ENCODE measurements around the gene CA9. TPM values are rescaled to one million over a fixed set of nuclear protein-coding genes. Genes with fewer than 3 reads are reported as not detected.
"Not testable (repeated sequence)": the region's sequence is repeated elsewhere in the genome, so short reads cannot be mapped to it uniquely, and the experiment has no call there.

CA9 gene
- total RNA-seq, 4 donors from 2014 or later = 0.14 TPM; not detected in 3

DNA sequence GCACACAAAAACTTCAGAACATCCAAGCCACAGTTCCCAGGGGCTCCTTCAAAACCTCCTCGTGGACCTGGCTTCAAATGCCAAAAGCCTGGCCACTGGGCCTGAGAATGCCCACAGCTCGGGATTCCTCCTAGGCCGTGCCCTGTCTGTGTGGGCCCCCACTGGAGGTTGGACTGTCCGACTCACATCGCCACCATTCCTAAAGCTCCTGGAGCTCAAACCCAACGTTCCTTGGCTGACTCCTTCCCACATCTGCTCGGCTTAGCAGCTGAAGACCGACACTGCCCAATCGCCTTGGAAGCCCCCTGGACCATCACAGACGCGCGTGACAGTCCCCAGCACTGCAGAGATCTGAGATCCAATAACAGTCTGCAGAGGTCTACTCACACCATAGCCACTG lies 30.7 kb upstream of the CA9 start:
- Histone ChIP-seq H3K4me3 (no peak overlapping the region), H3K9me3 (no peaks in the 10 kb centered on the region), H3K4me1 (no peaks in the 10 kb centered on the region), H3K27me3 (no peaks in the 10 kb centered on the region), H3K27ac (no peak overlapping the region), H3K36me3 (no peaks in the 10 kb centered on the region)
- TF ChIP-seq, protein P1, sequence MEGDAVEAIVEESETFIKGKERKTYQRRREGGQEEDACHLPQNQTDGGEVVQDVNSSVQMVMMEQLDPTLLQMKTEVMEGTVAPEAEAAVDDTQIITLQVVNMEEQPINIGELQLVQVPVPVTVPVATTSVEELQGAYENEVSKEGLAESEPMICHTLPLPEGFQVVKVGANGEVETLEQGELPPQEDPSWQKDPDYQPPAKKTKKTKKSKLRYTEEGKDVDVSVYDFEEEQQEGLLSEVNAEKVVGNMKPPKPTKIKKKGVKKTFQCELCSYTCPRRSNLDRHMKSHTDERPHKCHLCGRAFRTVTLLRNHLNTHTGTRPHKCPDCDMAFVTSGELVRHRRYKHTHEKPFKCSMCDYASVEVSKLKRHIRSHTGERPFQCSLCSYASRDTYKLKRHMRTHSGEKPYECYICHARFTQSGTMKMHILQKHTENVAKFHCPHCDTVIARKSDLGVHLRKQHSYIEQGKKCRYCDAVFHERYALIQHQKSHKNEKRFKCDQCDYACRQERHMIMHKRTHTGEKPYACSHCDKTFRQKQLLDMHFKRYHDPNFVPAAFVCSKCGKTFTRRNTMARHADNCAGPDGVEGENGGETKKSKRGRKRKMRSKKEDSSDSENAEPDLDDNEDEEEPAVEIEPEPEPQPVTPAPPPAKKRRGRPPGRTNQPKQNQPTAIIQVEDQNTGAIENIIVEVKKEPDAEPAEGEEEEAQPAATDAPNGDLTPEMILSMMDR (IDR thresholded peaks at IDR 0.05) = no peak
- no peak for TF ChIP-seq POLR2A (IDR thresholded peaks at IDR 0.05)
- intact Hi-C loops (cut with DNase I; ENCODE audit: low total_unique reads) = no loop called here
- DNase-seq = no peak

GRCh38 chr9:35645736-35646135 lies 28.0 kb upstream of the CA9 start:
- H3K27ac ChIP-seq = peak overlapping the region; percentile 85 to 86
- peak overlapping the region; percentile 40 to 55 for H3K4me3 ChIP-seq
- H3K36me3 ChIP-seq; H3K9me3 ChIP-seq; DNase-seq; intact Hi-C loops (cut with DNase I; ENCODE audit: low total_unique reads); H3K27me3 ChIP-seq; H3K4me1 ChIP-seq: not testable (repeated sequence)

DNA sequence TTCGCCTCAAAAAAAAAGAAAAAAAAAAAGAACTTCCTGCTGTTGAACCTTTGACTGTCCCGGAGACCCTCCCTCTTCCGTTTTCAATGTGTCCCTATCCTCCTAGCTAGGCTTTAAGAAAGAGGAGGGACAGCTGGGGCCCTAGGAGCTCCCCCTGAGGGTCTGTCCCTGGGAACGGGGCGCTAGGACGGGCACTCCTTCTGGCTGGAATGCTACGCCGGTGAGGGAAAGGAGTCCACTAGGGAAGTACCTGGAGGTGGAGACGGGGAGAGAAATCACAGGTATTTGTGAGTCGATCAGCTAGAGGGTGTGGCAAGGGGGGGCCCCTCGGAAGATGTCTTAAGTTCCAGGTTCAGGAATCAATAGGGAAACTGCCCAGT lies 27.6 kb upstream of the CA9 start:
- peak overlapping the region; percentile 85 to 86 for H3K27ac ChIP-seq
- intact Hi-C loops (cut with DNase I; ENCODE audit: low total_unique reads) = no loop called here
- no peaks in the 10 kb centered on the region for H3K27me3 ChIP-seq
- H3K36me3 ChIP-seq = no peaks in the 10 kb centered on the region
- peak; percentile 57 to 59 for DNase-seq
- TF ChIP-seq, protein P1 (IDR thresholded peaks at IDR 0.05) = peak in 1 of 4 experiments; percentile 18
- TF ChIP-seq POLR2A (IDR thresholded peaks at IDR 0.05) = no peak
- H3K4me3 ChIP-seq = peak overlapping the region; percentile 40 to 55
- H3K9me3 ChIP-seq = no peaks in the 10 kb centered on the region
- no peaks in the 10 kb centered on the region for H3K4me1 ChIP-seq

DNA sequence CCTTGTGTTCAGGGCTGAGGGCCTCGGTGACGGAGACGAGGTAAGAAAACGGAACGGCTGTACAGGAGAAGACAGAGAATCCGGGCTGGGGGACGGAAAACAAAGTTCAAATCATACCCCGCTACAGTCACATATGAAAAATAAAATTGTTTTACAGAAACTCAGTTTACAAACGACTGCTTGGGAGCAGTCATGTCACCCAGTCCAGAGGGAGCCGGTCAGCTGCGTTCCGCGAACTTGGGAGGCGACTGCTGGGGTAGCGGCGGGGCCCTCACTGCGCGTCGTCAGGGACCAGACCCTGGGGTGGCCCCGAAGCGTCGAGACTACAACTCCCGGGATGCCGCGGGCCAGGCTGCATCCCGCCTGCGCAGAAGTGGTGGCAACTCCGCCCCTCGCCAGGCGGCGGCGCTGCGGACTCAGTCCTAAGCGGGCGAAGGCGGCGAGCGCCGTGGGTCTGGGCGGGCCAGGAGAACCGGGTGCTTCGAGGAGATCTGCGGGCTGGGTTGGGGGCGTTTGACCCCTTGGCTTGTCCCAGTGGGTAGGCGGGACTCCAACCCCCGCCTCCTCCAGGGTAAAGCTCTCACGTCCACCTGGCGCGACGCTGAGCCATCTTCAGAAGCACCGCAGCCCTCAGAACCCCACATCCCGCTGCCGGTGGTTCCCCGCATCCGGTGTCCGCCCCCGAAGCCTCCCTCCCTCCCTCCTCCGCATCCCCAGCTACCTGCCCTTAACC lies 27.0 kb upstream of the CA9 start:
- Histone ChIP-seq H3K27ac (peak overlapping the region; percentile 85 to 86), H3K4me1 (no peaks in the 10 kb centered on the region), H3K36me3 (no peaks in the 10 kb centered on the region), H3K4me3 (peak overlapping the region; percentile 40 to 55), H3K9me3 (no peaks in the 10 kb centered on the region), H3K27me3 (no peaks in the 10 kb centered on the region)
- peak; percentile 93 to 96 for DNase-seq
- peak; percentile 90 to 95 for TF ChIP-seq POLR2A (IDR thresholded peaks at IDR 0.05)
- TF ChIP-seq, protein P1 (IDR thresholded peaks at IDR 0.05) = peak; percentile 93 to 99 (median 98)
- intact Hi-C loops (cut with DNase I; ENCODE audit: low total_unique reads) = no loop called here

DNA sequence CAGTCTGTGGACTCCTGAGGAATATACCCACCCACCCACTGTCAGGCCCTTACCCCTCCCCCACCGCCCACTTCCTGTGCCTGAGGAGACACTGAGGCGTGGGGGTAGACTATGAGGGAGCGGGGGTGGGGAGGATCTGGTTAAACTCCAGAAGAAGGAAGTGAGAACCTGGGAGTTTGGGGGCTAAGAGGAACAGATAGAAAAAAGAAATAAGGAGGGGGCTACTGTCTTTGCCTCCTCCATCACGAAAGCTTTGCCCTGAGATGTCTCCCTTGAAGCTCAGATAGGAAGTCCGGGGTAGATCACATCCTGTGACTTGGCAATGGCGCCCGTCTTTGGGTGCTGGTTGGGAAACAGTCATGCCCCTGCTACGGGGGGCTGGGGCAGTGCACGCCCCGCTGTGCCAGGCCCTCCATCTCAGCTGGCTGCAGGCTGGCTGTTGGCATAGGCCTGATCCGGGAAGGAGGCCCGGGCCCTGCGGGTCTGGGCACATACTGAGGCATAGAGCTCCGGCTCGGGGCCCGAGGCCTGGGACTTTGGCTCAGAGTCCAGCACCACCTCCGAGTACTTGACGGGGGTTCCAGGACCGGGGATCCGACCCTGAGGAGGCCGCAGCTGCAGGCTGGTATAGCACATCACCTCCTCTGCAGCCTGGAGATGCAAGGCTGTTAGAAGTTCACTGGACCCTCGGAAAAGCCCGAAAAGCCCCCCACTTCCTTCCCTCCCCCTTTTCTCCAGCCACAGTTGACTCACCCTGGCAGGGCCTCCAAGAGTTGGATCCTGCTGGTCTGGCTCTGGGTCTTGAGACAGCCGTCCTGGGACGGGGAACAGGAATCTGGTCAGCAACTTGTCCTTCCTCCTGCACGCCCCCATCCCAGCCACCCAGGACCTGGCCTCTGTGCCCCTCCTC lies 24.0 kb upstream of the CA9 start:
- intact Hi-C loops (cut with DNase I; ENCODE audit: low total_unique reads) = no loop called here
- Histone ChIP-seq H3K27me3 (no peaks in the 10 kb centered on the region), H3K27ac (no peak overlapping the region), H3K4me3 (no peak overlapping the region), H3K36me3 (no peaks in the 10 kb centered on the region), H3K4me1 (no peaks in the 10 kb centered on the region), H3K9me3 (no peaks in the 10 kb centered on the region)
- TF ChIP-seq POLR2A (IDR thresholded peaks at IDR 0.05) = no peak
- TF ChIP-seq, protein P1 (IDR thresholded peaks at IDR 0.05) = no peak
- peak in 1 of 2 donors; percentile 28 for DNase-seq

All from uterus (tissue), 4 donors.